Activated T-helper 1 cell treated with anti-CD3 and anti-CD28 coated beads, Interleukin-2, amount 50 U/mL, for 16 hours (primary cell): ENCODE measurements around the gene SLC45A1.
"Not testable (repeated sequence)": the region's sequence is repeated elsewhere in the genome, so short reads cannot be mapped to it uniquely, and the experiment has no call there.

ENCODE experiments used
- DNase-seq, 2 donors: peaks; one replicate each; pipeline ENCODE4 v3.0.0-alpha.2; 2020; ENCODE audit warnings: low read depth in 1 of 2, low spot score in 1 of 2

SLC45A1 gene

DNA sequence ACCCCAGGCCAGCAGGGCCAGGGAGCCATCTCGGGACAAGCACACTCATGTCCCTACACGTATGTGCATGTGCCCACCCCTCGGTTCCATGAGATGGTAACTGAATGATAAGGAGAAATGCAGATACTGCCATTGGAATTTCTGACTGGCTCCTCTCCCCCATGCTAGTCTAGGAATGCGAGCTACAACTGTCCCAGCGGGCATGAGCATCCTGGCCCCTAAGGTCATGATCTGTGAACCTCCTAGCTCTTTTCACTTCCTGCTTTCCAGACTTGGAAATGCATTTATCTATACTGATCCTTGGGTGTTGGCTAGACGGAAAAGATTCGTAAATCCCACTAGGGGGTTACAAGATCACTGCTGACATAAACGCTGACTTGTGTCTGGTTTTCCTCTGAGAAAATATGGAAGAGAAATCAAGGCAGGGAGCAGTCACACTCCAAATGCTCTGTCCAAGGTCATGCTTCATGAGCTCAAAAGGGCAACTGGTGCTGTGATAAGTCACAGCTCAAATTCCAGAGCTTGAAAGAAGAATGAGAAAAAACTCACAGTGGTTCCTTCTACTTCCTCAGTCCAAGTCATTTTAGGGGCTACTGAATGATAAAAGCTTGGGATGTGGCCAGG lies 49.8 kb downstream of the SLC45A1 start:
- DNase-seq, result no peak

GRCh38 chr1:8368956-8369639 lies 51.2 kb downstream of the SLC45A1 start:
- DNase-seq, result no peak

GRCh38 chr1:8370046-8370881 lies 52.4 kb downstream of the SLC45A1 start:
- no peak for DNase-seq

DNA sequence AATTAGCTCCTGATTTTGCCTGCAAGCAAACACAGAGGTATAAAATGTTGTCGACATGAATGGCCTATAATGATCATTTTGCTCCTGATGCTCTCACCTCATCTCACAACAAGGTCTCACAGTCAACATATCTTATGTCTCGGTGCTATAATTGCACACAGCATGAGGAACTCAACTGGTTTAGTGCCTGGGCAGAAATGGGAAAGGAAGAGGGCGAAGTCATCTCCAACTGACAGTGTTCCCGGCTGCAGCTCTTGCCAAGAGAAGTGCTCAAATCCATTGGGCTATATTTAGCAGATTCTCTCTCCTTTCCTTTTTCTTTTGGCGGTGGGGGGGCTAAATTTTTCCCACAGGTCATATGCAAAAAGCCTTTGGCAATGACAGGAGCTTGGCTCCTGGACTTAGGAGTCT lies 53.0 kb downstream of the SLC45A1 start:
- DNase-seq, result no peak

GRCh38 chr1:8371372-8371991 lies 53.6 kb downstream of the SLC45A1 start:
- DNase-seq, result no peak

GRCh38 chr1:8373125-8373524 lies 55.2 kb downstream of the SLC45A1 start:
- DNase-seq, result no peak

DNA sequence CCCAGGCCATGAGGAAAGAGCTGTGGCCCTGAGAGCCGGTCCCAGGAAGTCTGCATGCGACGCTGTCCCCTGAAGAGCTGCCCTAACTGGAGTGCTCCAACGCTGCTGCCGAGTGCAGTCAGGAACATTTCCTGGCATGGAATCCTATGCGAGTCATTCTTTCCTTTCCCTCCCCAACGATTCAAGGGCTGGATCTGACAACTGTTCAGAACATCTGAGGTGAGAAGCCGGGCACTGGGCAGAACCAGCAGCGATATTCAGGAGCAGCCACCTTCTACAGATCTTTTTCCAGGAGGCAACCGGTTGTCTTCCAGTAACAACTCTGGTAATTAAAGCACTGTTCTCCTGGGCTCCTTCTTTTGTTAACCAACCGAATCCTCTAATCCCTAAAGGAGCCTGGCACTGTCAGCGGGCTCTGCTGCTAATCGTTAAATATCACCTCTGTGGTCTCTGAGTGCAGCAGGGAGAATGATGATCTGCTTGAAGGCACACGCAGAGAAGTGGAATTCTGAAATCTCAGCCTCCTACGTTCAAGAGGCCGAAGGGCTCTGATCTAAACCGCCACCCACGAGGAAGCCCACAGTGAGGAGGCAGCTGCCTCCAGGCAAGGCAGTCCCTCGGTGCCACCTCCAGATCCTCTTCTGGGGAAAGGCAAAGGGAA lies 55.8 kb downstream of the SLC45A1 start:
- DNase-seq, result no peak

DNA sequence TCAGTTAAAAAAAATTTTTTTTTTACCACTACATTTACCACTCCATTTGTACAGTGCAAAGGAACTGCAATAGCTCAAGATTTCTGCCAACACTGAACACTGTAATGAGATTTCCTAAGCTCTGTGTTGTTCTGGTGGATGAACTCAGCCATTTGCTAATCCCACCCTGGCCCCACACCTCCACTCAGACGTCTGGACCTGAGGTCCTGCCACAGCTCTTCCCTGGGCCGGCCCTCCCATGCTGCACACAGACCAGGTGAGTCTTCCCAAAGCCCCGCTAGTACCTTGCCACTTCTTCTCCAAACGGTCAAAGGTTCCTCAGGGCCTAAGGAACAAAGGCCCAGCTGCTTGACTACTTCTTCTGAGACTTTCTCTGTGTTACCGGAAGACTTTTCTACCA lies 56.4 kb downstream of the SLC45A1 start:
- DNase-seq, result no peak

DNA sequence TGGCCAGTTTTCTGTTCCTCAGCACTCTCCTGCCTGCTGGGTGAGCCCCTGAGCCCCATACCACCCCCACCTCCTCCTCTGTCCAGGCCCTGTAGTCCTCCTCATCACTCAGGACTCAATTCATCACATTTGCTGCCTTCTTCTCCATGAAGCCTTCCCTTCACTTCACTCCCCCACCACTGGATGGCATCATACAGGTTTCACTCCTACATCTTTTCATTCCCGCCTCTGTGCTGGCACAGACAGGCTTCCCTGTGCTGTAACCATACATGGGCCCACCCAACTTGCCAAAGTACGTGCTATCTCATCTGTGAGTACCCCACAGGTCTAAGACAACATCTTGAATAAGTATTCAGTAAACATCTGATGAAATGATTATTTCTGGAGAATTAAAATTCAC lies 56.9 kb downstream of the SLC45A1 start:
- DNase-seq, result no peak

- DNase-seq, result no peak
Observed at GRCh38 chr1:8376358-8376840, 58.5 kb downstream of the SLC45A1 start.

GRCh38 chr1:8377271-8377981 lies 59.5 kb downstream of the SLC45A1 start:
- DNase-seq, result no peak

DNA sequence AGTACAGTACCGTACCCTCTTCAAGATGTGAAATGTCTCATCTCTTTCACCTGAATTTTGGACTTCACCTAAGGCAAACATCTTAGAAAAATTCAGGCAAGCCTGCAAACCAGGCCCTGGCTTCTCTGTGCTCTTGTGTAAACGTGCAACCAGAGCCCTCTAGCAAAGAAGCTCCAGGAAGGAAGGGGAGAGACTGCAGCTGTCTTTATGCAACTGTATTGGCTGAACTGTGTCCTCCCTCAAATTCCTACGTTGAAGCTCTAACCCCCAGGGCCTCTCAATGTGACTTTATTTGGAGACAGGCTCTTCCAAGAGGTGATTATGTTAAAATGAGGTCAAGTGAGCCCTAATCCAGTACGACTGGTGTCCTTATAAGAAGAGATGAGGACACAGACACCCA lies 60.3 kb downstream of the SLC45A1 start:
- DNase-seq, result no peak

DNA sequence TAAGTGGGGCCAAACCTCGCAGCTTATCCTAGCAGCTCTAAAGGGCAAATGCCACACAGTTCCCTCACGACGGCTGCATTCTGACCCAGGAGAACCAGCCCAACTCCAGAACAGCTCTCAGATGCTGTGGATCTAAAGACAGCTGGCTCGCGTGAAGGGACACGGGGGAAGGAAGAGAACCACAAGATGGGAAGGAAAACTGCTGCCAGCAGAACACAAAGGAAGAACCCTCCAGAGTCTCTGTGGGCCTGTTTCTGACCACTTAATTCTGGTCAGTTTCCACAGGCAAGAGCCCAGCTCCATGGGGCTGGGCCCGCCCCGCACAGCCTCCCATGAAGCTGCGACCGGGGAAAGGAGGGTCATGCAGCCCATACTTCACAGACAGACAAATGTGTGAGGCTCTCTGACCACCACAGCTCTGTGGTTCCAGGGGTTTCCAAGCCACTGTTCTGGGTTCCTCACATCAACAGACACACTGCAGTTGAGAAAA lies 61.1 kb downstream of the SLC45A1 start:
- DNase-seq, result no peak

GRCh38 chr1:8379513-8380186 lies 61.7 kb downstream of the SLC45A1 start:
- no peak for DNase-seq

DNA sequence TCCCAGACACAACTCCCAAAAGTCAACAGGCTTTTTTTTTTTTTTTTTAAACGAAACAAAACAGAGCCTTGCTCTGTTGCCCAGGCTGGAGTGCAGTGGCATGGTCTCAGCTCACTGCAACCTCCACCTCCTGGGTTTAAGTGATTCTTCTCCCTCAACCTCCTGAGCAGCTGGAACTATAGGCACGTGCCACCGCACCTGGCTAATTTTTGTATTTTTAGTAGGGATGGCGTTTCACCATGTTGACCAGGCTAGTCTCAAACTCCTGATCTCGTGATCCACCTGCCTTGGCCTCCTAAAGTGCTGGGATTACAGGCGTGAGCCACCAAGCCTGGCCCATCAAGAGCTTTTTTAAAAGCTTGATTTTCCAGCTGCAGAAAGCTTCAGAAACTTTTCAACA lies 62.4 kb downstream of the SLC45A1 start:
- not testable (repeated sequence) for DNase-seq

GRCh38 chr1:8381618-8382017 lies 63.7 kb downstream of the SLC45A1 start:
- no peak for DNase-seq

DNA sequence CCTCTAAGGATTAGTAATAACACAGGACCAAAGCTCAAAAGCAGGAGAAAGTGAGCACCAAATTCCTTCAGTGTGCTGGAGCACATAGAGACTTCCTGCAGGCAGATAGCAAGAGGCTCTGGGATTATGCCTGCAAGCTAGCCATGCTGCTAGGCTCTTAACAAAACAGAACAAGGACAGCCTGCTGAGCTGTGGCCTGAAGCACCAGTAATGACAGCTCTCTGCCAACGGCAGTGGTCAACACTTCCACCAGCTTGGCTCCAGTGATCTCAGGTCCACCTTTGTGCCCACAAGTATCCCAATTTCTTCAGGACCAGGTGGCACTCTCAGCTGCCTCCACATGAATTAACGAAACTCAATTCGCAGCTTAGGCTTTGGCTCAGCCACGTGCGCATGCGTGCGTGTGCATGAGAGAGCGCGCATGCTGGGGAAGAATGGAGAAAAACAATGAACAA lies 64.2 kb downstream of the SLC45A1 start:
- no peak for DNase-seq

GRCh38 chr1:8382608-8383505 lies 64.9 kb downstream of the SLC45A1 start:
- DNase-seq, result no peak

- DNase-seq, result no peak
Observed at GRCh38 chr1:8384088-8384487, 66.2 kb downstream of the SLC45A1 start.
